ENCODE data around the gene CPNE8. TPM values are rescaled to one million over a fixed set of nuclear protein-coding genes. Genes with fewer than 3 reads are reported as not detected.
A peak's percentile ranks its signal among the peaks of the same experiment; 100 is the strongest.

Gene CPNE8
- total and polyA plus RNA-seq, 2 donors (not counting 1 experiment from before 2014, with no cell fraction given): 1.5 to 1.6 TPM

GRCh38 chr12:38772437-38772836 is 133.0 kb downstream of the CPNE8 start:
- H3K27me3 Mint-ChIP-seq: no peaks in the 10 kb centered on the region
- no peaks in the 10 kb centered on the region for H4K20me1 ChIP-seq (ENCODE audit: control insufficient read depth, insufficient read depth, low read length, poor library complexity, severe bottlenecking)
- H3K9ac ChIP-seq (ENCODE audit: low read length): peak overlapping the region; percentile 59
- H3K9me3 Mint-ChIP-seq (ENCODE audit: insufficient read depth): no peaks in the 10 kb centered on the region
- intact Hi-C loops (cut with micrococcal nuclease): no loop called here
- peak overlapping the region; percentile 80 for H2AFZ ChIP-seq (ENCODE audit: insufficient read depth, low read depth, low read length, poor library complexity, severe bottlenecking)
- ChIA-PET CTCF (no interaction called here), POLR2A (no interaction called here)
- WGBS (ENCODE audit: insufficient coverage): no CpG with 5 or more reads among the region's 2 CpGs
- H3K36me3 ChIP-seq (replicated peaks in 1 of 2; ENCODE audit: control extremely low read depth in 1 of 2, control insufficient read depth in 1 of 2, extremely low read depth in 1 of 2, insufficient read depth in 2 of 2, low read length in 1 of 2): no peaks in the 10 kb centered on the region
- no peaks in the 10 kb centered on the region for H3K9me3 ChIP-seq (ENCODE audit: control extremely low read depth in 1 of 3, control insufficient read depth in 2 of 3, insufficient read depth in 1 of 3, low read length in 2 of 3)
- H3K4me3 ChIP-seq (ENCODE audit: control extremely low read depth in 1 of 5, extremely low read depth in 1 of 5, insufficient read depth in 1 of 5, low read depth in 2 of 5, low read length in 4 of 5): no peak overlapping the region
- DNase-seq (no peak), ATAC-seq (ENCODE audit: low read depth) (no peak)
- H3K4me2 ChIP-seq (replicated peaks; ENCODE audit: low read depth, low read length, poor library complexity, severe bottlenecking): peak overlapping the region; percentile 68
- H3K4me1 ChIP-seq (ENCODE audit: control insufficient read depth in 2 of 2, insufficient read depth in 2 of 2, low read length in 2 of 2): peaks cover 0 to 9% of the 10 kb centered on the region in 2 donors
- H3K4me3 Mint-ChIP-seq: peak overlapping the region; percentile 13
- H3K4me1 Mint-ChIP-seq: peaks cover 10% of the 10 kb centered on the region
- H3K79me2 ChIP-seq (ENCODE audit: control insufficient read depth, insufficient read depth, low read length): no peaks in the 10 kb centered on the region
- no peaks in the 10 kb centered on the region for H3K27me3 ChIP-seq (replicated peaks in 1 of 4; ENCODE audit: control extremely low read depth in 1 of 4, control insufficient read depth in 3 of 4, insufficient read depth in 4 of 4, low read length in 3 of 4)
- TF ChIP-seq EZH2 (IDR thresholded peaks at IDR 0.05; ENCODE audit: borderline replicate concordance, insufficient read depth, low read depth, low read length, poor library complexity, severe bottlenecking): no peak
- no peak for TF ChIP-seq CTCF (IDR thresholded peaks at IDR 0.05)
- H3K27ac Mint-ChIP-seq: no peak overlapping the region
- H3K27ac ChIP-seq (ENCODE audit: low read length in 2 of 2): peak overlapping the region in 1 of 2 donors; percentile 74

GRCh38 chr12:38771871-38772270 is 133.5 kb downstream of the CPNE8 start:
- Histone ChIP-seq H2AFZ (ENCODE audit: insufficient read depth, low read depth, low read length, poor library complexity, severe bottlenecking) (peak overlapping the region; percentile 80), H3K9ac (ENCODE audit: low read length) (peak overlapping the region; percentile 59), H3K4me2 (replicated peaks; ENCODE audit: low read depth, low read length, poor library complexity, severe bottlenecking) (peak overlapping the region; percentile 68), H3K36me3 (replicated peaks in 1 of 2; ENCODE audit: control extremely low read depth in 1 of 2, control insufficient read depth in 1 of 2, extremely low read depth in 1 of 2, insufficient read depth in 2 of 2, low read length in 1 of 2) (no peaks in the 10 kb centered on the region), H3K9me3 (ENCODE audit: control extremely low read depth in 1 of 3, control insufficient read depth in 2 of 3, insufficient read depth in 1 of 3, low read length in 2 of 3) (no peaks in the 10 kb centered on the region), H3K27me3 (replicated peaks in 1 of 4; ENCODE audit: control extremely low read depth in 1 of 4, control insufficient read depth in 3 of 4, insufficient read depth in 4 of 4, low read length in 3 of 4) (no peaks in the 10 kb centered on the region), H3K4me1 (ENCODE audit: control insufficient read depth in 2 of 2, insufficient read depth in 2 of 2, low read length in 2 of 2) (peaks cover 0 to 9% of the 10 kb centered on the region in 2 donors), H3K27ac (ENCODE audit: low read length in 2 of 2) (peak overlapping the region in 1 of 2 donors; percentile 74), H3K79me2 (ENCODE audit: control insufficient read depth, insufficient read depth, low read length) (no peaks in the 10 kb centered on the region), H3K4me3 (ENCODE audit: control extremely low read depth in 1 of 5, extremely low read depth in 1 of 5, insufficient read depth in 1 of 5, low read depth in 2 of 5, low read length in 4 of 5) (peak overlapping the region in 3 of 5 experiments; percentile 11 to 44 (median 26)), H4K20me1 (ENCODE audit: control insufficient read depth, insufficient read depth, low read length, poor library complexity, severe bottlenecking) (no peaks in the 10 kb centered on the region)
- DNase-seq: peak; percentile 25
- POLR2A ChIA-PET: no interaction called here
- peak overlapping the region; percentile 71 for H3K27ac Mint-ChIP-seq
- ATAC-seq (ENCODE audit: low read depth): peak; percentile 43
- TF ChIP-seq EZH2 (IDR thresholded peaks at IDR 0.05; ENCODE audit: borderline replicate concordance, insufficient read depth, low read depth, low read length, poor library complexity, severe bottlenecking) (no peak), CTCF (IDR thresholded peaks at IDR 0.05) (no peak)
- CTCF ChIA-PET: no interaction called here
- 40% methylated on average over 1 of the region's 1 CpG for WGBS (ENCODE audit: insufficient coverage)
- peaks cover 10% of the 10 kb centered on the region for H3K4me1 Mint-ChIP-seq
- H3K27me3 Mint-ChIP-seq: no peaks in the 10 kb centered on the region
- peak overlapping the region; percentile 55 for H3K4me3 Mint-ChIP-seq
- intact Hi-C loops (cut with micrococcal nuclease): no loop called here
- H3K9me3 Mint-ChIP-seq (ENCODE audit: insufficient read depth): no peaks in the 10 kb centered on the region

All from B cell (primary cell).